Superior temporal gyrus (tissue), 1 donor: ENCODE results near the gene OR1L8.
"Not testable (repeated sequence)": the region's sequence is repeated elsewhere in the genome, so short reads cannot be mapped to it uniquely, and the experiment has no call there.

Experiments
- DNase-seq: peaks from one replicate; pipeline ENCODE4 v3.0.0-alpha.2; 2016; ENCODE audit errors: extremely low spot score

OR1L8 gene, protein sequence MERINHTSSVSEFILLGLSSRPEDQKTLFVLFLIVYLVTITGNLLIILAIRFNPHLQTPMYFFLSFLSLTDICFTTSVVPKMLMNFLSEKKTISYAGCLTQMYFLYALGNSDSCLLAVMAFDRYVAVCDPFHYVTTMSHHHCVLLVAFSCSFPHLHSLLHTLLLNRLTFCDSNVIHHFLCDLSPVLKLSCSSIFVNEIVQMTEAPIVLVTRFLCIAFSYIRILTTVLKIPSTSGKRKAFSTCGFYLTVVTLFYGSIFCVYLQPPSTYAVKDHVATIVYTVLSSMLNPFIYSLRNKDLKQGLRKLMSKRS

DNA sequence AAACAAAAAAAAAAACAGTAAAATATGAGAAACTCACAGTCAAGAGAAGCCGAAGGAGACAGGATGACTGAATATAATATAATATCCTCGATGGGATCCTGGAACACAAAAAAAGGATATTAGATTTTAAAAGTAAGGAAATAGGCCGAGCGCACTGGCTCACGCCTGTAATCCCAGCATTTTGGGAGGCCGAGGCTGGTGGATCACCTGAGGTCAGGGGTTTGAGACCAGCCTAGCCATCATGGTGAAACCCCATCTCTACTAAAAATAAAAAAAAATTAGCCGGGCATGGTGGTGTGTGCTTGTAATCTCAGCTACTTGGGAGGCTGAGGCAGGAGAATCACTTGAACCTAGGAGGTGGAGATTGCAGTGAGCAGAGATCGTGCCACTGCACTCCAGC is at the start of gene OR1L8:
TSS of gene OR1L8 (minus strand) at position 101 of the 400 bp plus-strand sequence. CDS start 14,907 bp downstream, outside the sequence.
- DNase-seq, result not testable (repeated sequence)

- no peak for DNase-seq
Measured at GRCh38 chr9:122619996-122620395, 36.8 kb upstream of the OR1L8 start.

DNA sequence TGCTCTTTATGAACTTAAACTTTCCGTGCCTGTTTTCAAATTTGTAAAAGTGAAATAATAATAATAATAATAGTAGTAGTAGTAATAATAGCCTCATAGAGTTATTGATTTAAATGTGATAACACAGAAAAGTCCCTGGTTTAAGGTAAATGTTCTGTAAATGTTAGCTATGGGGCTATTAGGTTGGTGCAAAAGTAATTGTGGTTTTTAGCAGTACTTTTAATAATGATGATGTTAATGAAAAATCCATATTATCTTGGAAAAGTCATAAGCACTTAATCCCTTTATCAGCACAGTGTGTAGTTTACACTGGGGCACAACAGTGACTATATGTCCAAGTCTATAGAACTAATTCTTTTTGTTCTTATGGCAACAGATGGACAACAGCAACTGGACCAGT is 31.2 kb upstream of the OR1L8 start, which contains the start of gene OR1Q1:
TSS of gene OR1Q1 (plus strand) at position 377 of the 400 bp plus-strand sequence. CDS start at position 377, 0 bp downstream.
- DNase-seq, result no peak

- DNase-seq, result no peak
Measured at GRCh38 chr9:122609804-122610203, 26.6 kb upstream of the OR1L8 start.

GRCh38 chr9:122606587-122606986 is 23.4 kb upstream of the OR1L8 start:
- DNase-seq, result no peak

GRCh38 chr9:122605691-122606090 is 22.5 kb upstream of the OR1L8 start:
- no peak for DNase-seq

GRCh38 chr9:122580360-122580759 is 2.8 kb downstream of the OR1L8 start:
- DNase-seq, result no peak

GRCh38 chr9:122579874-122580273 is 3.3 kb downstream of the OR1L8 start:
- DNase-seq, result no peak

DNA sequence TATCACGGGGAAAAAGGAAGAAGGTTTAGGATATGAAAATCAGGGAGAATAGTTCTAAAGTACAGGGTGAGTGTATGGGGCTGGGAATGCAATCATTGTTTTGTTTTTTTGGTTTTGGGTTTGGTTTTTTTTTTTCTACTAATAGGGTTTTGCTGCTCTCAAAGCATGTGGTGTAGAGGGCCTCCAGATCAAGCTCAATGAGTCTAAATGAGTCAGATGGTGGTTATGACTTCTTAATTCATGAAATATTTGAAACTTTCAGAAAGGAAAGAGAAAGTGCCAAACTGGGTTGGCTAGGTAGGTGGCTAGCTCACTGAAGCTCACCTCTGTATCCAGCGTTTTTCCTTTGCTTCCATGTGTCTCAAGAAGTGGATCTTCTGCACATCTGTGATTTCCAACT is 10.7 kb downstream of the OR1L8 start:
- DNase-seq, result no peak

GRCh38 chr9:122567901-122568300 is 15.3 kb downstream of the OR1L8 start:
- no peak for DNase-seq

- DNase-seq, result no peak
Measured at GRCh38 chr9:122562134-122562760, 20.9 kb downstream of the OR1L8 start.

GRCh38 chr9:122561446-122561845 is 21.7 kb downstream of the OR1L8 start:
- DNase-seq, result no peak

DNA sequence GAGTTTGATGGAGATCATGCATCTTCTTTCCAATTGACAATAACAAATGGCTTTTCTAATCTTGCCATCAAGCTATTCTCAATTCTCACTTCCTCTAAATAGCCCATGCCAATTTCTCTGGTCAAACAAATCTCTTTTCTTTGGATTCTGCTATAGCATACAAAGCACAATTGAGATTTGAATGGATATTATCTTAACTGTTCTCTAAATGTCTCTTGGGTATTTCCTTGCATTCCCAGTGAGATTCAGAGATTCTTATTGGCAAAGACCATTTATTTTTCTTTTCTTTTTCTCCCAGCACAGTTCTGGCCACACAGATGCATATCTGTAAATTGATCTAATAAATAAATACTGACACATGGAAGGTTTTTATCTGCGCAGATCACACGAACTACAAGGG is 30.4 kb downstream of the OR1L8 start, which contains the start of gene OR1N2:
TSS of gene OR1N2 (plus strand) at position 301 of the 400 bp plus-strand sequence. CDS start 100 bp downstream, outside the sequence.
- no peak for DNase-seq

GRCh38 chr9:122551371-122551770 is 31.8 kb downstream of the OR1L8 start:
- no peak for DNase-seq

- DNase-seq, result no peak
Measured at GRCh38 chr9:122546196-122546595, 37.0 kb downstream of the OR1L8 start.

GRCh38 chr9:122538757-122539156 is 44.4 kb downstream of the OR1L8 start:
- no peak for DNase-seq

DNA sequence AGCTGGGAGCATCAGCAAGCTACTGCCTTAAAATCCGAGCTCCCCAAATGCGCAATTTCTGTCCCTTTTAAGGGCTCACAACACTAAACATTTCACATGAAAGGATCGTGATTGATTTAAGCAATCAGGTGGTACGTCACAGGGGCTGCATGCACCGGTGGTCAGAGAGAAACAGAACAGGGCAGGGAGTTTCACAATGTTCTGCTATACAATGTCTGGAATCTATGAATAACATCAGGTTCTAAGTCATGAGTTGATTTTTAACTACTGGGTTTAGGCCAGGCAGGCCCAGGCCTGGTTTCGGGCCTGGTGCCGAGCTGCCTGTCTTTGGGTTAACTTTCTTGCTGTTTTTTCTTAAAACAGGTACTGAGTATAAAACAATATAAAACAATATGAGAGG is 46.1 kb downstream of the OR1L8 start:
- DNase-seq, result not testable (repeated sequence)

DNA sequence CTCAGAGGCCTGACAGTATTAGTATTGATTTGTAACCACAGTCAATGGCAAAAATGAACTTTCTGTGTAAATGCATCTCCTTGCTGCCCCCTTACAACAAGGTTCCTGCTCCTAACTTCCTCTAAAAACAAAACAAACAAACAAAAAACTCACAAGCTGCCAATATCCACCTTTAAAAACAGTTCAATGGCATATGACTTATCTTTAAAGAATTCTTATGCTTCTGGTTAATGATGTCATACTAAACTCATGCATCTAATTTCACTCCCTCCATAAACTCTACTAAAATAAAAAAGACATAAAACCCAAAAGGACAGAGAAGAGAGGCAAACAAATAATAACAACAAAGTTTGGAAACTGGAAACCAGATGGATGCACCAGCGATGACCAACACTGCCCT is 47.0 kb downstream of the OR1L8 start:
- no peak for DNase-seq

DNA sequence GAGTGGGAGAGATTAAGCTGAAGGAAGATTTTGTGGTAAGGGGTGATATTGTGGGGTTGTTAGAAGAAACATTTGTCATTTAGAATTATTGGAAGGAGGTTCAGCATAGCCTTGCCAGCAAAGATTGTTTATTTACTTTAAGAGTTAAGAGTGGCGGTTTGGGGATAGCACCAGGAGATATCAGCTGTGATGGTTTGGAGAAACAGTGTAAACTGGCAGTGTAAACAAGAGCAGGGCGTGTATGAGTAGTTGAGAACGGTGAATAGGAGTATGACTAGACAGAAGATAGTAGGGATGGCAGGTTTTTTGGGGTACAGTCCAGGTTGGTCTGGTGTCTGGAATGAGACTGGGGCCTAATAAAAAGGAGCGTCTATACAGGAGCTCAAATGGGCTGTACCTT is 52.0 kb downstream of the OR1L8 start:
- not testable (repeated sequence) for DNase-seq

DNA sequence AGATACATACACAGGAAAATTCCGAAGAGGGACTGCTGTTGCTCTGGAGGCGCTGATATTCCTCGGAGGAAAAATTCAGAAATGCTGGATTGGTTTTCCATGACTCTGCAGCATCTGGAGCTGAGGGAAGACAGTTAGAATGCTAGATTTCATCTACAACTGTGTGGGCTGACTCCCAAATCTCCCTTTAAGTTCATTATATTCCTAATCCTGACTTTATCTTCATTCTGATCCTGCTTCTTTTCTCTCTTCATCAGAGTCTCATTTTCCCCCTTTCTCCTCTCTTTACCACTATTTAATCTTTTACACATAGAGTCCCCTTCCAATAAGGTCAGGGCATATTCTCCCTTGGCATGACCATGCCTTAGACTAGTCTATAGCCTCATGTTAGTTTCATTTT is 56.0 kb downstream of the OR1L8 start, which contains the start of gene OR1N1:
TSS of gene OR1N1 (minus strand) at position 101 of the 400 bp plus-strand sequence. CDS start at position 101, 0 bp downstream.
- DNase-seq, result no peak

GRCh38 chr9:122526602-122527001 is 56.6 kb downstream of the OR1L8 start:
- no peak for DNase-seq

DNA sequence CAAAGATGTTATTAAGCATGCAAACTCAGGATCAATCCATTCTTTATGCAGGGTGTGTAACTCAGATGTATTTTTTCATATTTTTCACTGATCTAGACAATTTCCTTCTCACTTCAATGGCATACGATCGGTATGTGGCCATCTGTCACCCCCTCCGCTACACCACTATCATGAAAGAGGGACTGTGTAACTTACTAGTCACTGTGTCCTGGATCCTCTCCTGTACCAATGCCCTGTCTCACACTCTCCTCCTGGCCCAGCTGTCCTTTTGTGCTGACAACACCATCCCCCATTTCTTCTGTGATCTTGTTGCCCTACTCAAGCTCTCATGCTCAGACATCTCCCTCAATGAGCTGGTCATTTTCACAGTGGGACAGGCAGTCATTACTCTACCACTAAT is 63.8 kb downstream of the OR1L8 start:
- no peak for DNase-seq

DNA sequence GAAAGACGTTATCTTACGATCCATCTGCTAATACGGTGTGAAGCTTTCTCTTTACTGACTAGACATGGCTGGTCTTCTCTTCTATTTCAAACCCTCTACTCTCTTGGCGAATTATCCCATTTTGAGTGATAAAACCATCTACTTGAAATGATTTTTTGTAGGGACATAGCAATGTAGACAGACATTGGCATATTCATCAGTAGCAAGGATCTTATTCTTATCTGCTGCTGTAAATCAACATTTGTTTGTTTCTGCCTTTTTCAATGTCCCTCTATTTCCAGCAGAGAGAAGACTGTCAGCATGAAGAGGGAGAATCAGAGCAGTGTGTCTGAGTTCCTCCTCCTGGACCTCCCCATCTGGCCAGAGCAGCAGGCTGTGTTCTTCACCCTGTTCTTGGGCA is 64.3 kb downstream of the OR1L8 start, which contains the start of gene OR1J4:
TSS of gene OR1J4 (plus strand) at position 301 of the 400 bp plus-strand sequence. CDS start at position 301, 0 bp downstream.
- no peak for DNase-seq
